ENCODE results near the gene FAM181A. TPM values are rescaled to one million over a fixed set of nuclear protein-coding genes. Genes with fewer than 3 reads are reported as not detected.

Gene FAM181A
- total and polyA plus RNA-seq, 10 of the 15 experiments (the other 5 are each of a cell fraction or from before 2014, with no cell fraction given), result not detected

DNA sequence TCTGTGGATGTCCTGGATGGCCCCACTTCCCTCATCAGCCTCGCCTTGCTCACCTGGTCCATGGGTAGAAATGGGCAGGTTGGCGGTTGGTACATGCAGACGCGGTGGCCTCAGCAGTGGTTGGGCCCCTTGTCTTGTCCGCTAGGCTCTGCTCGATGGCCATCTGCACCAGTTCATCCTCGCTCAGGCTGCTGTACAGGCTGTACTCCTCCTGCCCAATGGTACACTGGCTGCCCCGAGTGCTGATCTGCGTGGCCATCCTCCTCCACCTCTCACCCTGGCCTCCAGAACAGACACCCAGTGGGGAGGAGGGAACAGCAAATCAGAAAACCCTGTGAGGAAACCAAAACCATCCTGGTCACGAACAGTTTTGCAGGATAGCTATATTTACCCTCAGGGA, 37.1 kb downstream of the FAM181A start:
- CTCF ChIA-PET, result interaction anchor here (1.0 to 6.6 kb wide), 4 partner anchors 9 to 36 kb away, joined by 3 to 51 read pairs (median 15); no protein-coding TSS in a partner anchor
- RAD21 ChIA-PET (ENCODE audit: unreplicated experiment), result interaction anchor here (2.0 to 15.3 kb wide), 3 partner anchors 11 to 24 kb away, joined by 5 to 324 read pairs (median 20); partner anchors contain the start of gene ASB2
- Histone ChIP-seq H2AFZ (ENCODE audit: control insufficient read depth, low read depth, low read length) (no peak overlapping the region), H3K4me3 (no peak overlapping the region), H3K9ac (ENCODE audit: control insufficient read depth, insufficient read depth, low read length) (no peak overlapping the region), H3K27me3 (replicated peaks in 1 of 2; ENCODE audit: control insufficient read depth in 2 of 2, insufficient read depth in 2 of 2, low read length in 1 of 2) (no peaks in the 10 kb centered on the region), H4K20me1 (ENCODE audit: control insufficient read depth, insufficient read depth) (no peaks in the 10 kb centered on the region), H3K27ac (ENCODE audit: control insufficient read depth, insufficient read depth) (0 out of 2 replicates have a peak overlapping the region, but pooled peaks have one; percentile 95), H3K4me2 (ENCODE audit: control insufficient read depth, insufficient read depth) (no peak overlapping the region), H3K9me3 (replicated peaks; ENCODE audit: control insufficient read depth, insufficient read depth, low read length) (no peaks in the 10 kb centered on the region; the same call in 1 of the 3 replicates), H3K36me3 (ENCODE audit: control insufficient read depth in 2 of 2, insufficient read depth in 2 of 2, low read length in 1 of 2) (no peaks in the 10 kb centered on the region), H3K4me1 (ENCODE audit: control insufficient read depth, insufficient read depth, low read length) (peaks cover 96% of the 10 kb centered on the region), H3K79me2 (ENCODE audit: control insufficient read depth, insufficient read depth, low read length) (no peaks in the 10 kb centered on the region)
- in situ Hi-C loops (cut with MboI) (loop anchor here (25.0 kb wide), 2 partner anchors 1202 to 1698 kb away; no protein-coding TSS in a partner anchor), intact Hi-C loops (cut with micrococcal nuclease; ENCODE audit: unreplicated experiment) (no loop called here)
- WGBS (ENCODE audit: insufficient coverage, insufficient replicate concordance, low lambda C conversion rate, missing lambda C conversion rate), result 82% methylated on average over 10 of the region's 10 CpGs
- no peak for FAIRE-seq
- SMC1A ChIA-PET (ENCODE audit: uncharacterized antibody, unreplicated experiment), result interaction anchor here (0.7 to 19.5 kb wide), 3 partner anchors 12 to 24 kb away, joined by 3 to 409 read pairs (median 3); partner anchors contain the start of gene ASB2
- TF ChIP-seq CHD4 (IDR thresholded peaks at IDR 0.05), result no peak
- no peak for TF ChIP-seq DPF2 (IDR thresholded peaks at IDR 0.05)
- TF ChIP-seq CBX3 (IDR thresholded peaks at IDR 0.05; ENCODE audit: borderline replicate concordance, low read depth), result no peak
- TF ChIP-seq CBX5 (IDR thresholded peaks at IDR 0.05; ENCODE audit: low read depth), result no peak
- no peak for TF ChIP-seq HDAC2 (IDR thresholded peaks at IDR 0.05)
- TF ChIP-seq RAD21 (IDR thresholded peaks at IDR 0.05; ENCODE audit: insufficient read depth, low read depth, low read length), result no peak
- TF ChIP-seq MXI1 (IDR thresholded peaks at IDR 0.05; ENCODE audit: low read depth, low read length), result no peak
- TF ChIP-seq, protein P1, sequence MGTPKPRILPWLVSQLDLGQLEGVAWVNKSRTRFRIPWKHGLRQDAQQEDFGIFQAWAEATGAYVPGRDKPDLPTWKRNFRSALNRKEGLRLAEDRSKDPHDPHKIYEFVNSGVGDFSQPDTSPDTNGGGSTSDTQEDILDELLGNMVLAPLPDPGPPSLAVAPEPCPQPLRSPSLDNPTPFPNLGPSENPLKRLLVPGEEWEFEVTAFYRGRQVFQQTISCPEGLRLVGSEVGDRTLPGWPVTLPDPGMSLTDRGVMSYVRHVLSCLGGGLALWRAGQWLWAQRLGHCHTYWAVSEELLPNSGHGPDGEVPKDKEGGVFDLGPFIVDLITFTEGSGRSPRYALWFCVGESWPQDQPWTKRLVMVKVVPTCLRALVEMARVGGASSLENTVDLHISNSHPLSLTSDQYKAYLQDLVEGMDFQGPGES (IDR thresholded peaks at IDR 0.05), result no peak
- TF ChIP-seq, protein P2, sequence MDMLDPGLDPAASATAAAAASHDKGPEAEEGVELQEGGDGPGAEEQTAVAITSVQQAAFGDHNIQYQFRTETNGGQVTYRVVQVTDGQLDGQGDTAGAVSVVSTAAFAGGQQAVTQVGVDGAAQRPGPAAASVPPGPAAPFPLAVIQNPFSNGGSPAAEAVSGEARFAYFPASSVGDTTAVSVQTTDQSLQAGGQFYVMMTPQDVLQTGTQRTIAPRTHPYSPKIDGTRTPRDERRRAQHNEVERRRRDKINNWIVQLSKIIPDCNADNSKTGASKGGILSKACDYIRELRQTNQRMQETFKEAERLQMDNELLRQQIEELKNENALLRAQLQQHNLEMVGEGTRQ (IDR thresholded peaks at IDR 0.05; ENCODE audit: borderline replicate concordance, low read depth, low read length), result no peak
- TF ChIP-seq MTA3 (IDR thresholded peaks at IDR 0.05; ENCODE audit: borderline replicate concordance, low read length), result no peak
- no peak for TF ChIP-seq PML (IDR thresholded peaks at IDR 0.05; ENCODE audit: low read length)
- TF ChIP-seq SPI1 (IDR thresholded peaks at IDR 0.05; ENCODE audit: borderline replicate concordance, insufficient read depth, low read depth, low read length), result no peak
- TF ChIP-seq ELK1 (IDR thresholded peaks at IDR 0.05; ENCODE audit: low read depth, low read length), result no peak
- no peak for TF ChIP-seq PBX3 (IDR thresholded peaks at IDR 0.05; ENCODE audit: insufficient replicate concordance, low read depth, low read length)
- no peak for TF ChIP-seq MEF2B (IDR thresholded peaks at IDR 0.05; ENCODE audit: partially characterized antibody, poor library complexity, severe bottlenecking)
- TF ChIP-seq MLLT1 (IDR thresholded peaks at IDR 0.05), result no peak
- no TSS peak for BruUV-seq (replicated peaks)
- POLR2A ChIA-PET, result interaction anchor here (0.8 to 2.0 kb wide), 2 partner anchors 10 to 11 kb away, joined by 3 to 7 read pairs; no protein-coding TSS in a partner anchor
- DNase-seq (ENCODE audit: low read depth, low spot score), result no peak
- ATAC-seq, result no peak
